ENCODE results near the gene DYNLT2.

Gene DYNLT2

GRCh38 chr6:169723200-169723909 lies 28.0 kb downstream of the DYNLT2 start:
- Histone ChIP-seq H2BK5ac (ENCODE audit: low read length) (no peak overlapping the region), H2AK5ac (ENCODE audit: low read depth, low read length) (peak overlapping the region; percentile 46), H3K9me3 (replicated peaks in 1 of 2; ENCODE audit: control insufficient read depth in 2 of 2, insufficient read depth in 1 of 2, low read depth in 1 of 2, low read length in 2 of 2) (no peaks in the 10 kb centered on the region), H3K4me2 (ENCODE audit: insufficient read depth, low read length, poor library complexity, severe bottlenecking) (peak overlapping the region; percentile 91), H4K91ac (ENCODE audit: low read depth, low read length, poor library complexity) (no peak overlapping the region), H3K4me3 (ENCODE audit: low read length in 2 of 2) (peak overlapping the region; percentile 85 to 95), H3K18ac (ENCODE audit: low read length) (peak overlapping the region; percentile 94), H2BK15ac (ENCODE audit: low read length) (no peak overlapping the region), H2BK12ac (ENCODE audit: low read length) (no peak overlapping the region), H3K9ac (ENCODE audit: low read depth, low read length, poor library complexity) (peak overlapping the region; percentile 96), H3K14ac (ENCODE audit: low read length) (peak overlapping the region; percentile 38), H3K4ac (ENCODE audit: low read length) (no peak overlapping the region), H3K4me1 (ENCODE audit: control insufficient read depth in 2 of 2, insufficient read depth in 1 of 2, low read depth in 1 of 2, low read length in 2 of 2) (peaks cover 8 to 16% of the 10 kb centered on the region in 2 donors), H3K23ac (ENCODE audit: low read depth, low read length, poor library complexity) (peak overlapping the region; percentile 55), H3K79me1 (ENCODE audit: low read depth, low read length) (peaks cover 4% of the 10 kb centered on the region), H2AFZ (ENCODE audit: low read length) (peak overlapping the region; percentile 57), H4K8ac (ENCODE audit: low read depth, low read length) (no peak overlapping the region), H3K27me3 (ENCODE audit: control insufficient read depth in 3 of 3, insufficient read depth in 3 of 3, low read depth in 1 of 3, low read length in 3 of 3) (peaks cover 0 to 4% (median 0%) of the 10 kb centered on the region in 3 experiments), H2BK120ac (ENCODE audit: low read depth, low read length) (peak overlapping the region; percentile 31), H3K27ac (replicated peaks; ENCODE audit: low read length) (peak overlapping the region; percentile 65), H3K36me3 (replicated peaks in 1 of 2; ENCODE audit: control insufficient read depth in 2 of 2, insufficient read depth in 2 of 2, low read length in 2 of 2) (peaks cover 0 to 39% of the 10 kb centered on the region in 2 donors)
- WGBS, 2 donors (ENCODE audit: extremely low coverage in 2 of 2, insufficient read length in 2 of 2, insufficient replicate concordance in 1 of 2): no CpG with 5 or more reads among the region's 70 CpGs
- peak; percentile 35 for DNase-seq (ENCODE audit: low spot score)

DNA sequence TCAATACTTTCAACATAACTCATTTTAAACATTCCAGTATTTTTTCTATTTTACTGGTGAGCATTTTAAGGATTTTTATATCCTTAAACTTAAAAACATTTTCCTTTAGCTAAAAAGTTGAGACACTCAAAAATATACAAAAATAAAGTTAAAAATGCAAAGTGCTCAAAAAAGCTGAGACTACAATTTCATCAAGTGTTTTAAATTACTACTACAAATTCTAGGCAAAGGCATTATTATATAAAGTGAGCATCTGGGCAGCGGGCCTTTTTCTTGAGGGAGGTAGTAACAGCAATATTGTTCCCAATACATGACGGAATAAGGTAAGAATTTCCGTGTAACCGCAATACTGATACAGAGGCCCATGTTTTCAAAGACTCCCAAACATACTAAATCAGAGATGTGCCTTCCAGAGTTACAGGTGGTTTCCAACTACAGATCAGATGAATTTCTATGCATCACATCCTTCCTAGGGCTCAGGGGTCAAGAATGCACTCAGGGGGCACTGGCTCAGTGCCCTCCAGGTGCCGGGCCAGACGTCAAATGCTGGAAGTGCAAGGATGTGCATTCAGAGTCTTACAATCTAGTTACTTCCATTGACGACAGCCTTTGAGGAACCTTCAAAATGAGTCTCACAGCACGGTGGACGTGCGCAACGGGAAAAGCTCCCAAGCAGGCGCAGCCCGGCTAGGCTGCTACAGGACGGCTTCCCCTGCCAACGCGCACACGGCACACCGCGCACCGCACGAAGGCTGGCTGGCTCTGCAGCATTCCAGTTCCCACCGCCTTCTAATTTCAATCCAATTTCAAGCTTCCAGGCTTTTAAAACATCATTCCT lies 28.8 kb downstream of the DYNLT2 start:
- Histone ChIP-seq H3K9me3 (replicated peaks in 1 of 2; ENCODE audit: control insufficient read depth in 2 of 2, insufficient read depth in 1 of 2, low read depth in 1 of 2, low read length in 2 of 2) (no peaks in the 10 kb centered on the region), H3K27ac (replicated peaks; ENCODE audit: low read length) (no peak overlapping the region), H3K4ac (ENCODE audit: low read length) (no peak overlapping the region), H3K27me3 (ENCODE audit: control insufficient read depth in 3 of 3, insufficient read depth in 3 of 3, low read depth in 1 of 3, low read length in 3 of 3) (peaks cover 0 to 4% (median 0%) of the 10 kb centered on the region in 3 experiments), H2AFZ (ENCODE audit: low read length) (peak overlapping the region; percentile 57), H3K9ac (ENCODE audit: low read depth, low read length, poor library complexity) (peak overlapping the region; percentile 65), H3K4me1 (ENCODE audit: control insufficient read depth in 2 of 2, insufficient read depth in 1 of 2, low read depth in 1 of 2, low read length in 2 of 2) (peaks cover 8 to 16% of the 10 kb centered on the region in 2 donors), H2BK120ac (ENCODE audit: low read depth, low read length) (no peak overlapping the region), H3K79me1 (ENCODE audit: low read depth, low read length) (peaks cover 4% of the 10 kb centered on the region), H4K91ac (ENCODE audit: low read depth, low read length, poor library complexity) (no peak overlapping the region), H2BK12ac (ENCODE audit: low read length) (no peak overlapping the region), H3K4me3 (ENCODE audit: low read length in 2 of 2) (peak overlapping the region; percentile 85 to 95), H4K8ac (ENCODE audit: low read depth, low read length) (no peak overlapping the region), H3K18ac (ENCODE audit: low read length) (peak overlapping the region; percentile 9), H2AK5ac (ENCODE audit: low read depth, low read length) (no peak overlapping the region), H3K36me3 (replicated peaks in 1 of 2; ENCODE audit: control insufficient read depth in 2 of 2, insufficient read depth in 2 of 2, low read length in 2 of 2) (peaks cover 0 to 47% of the 10 kb centered on the region in 2 donors), H3K23ac (ENCODE audit: low read depth, low read length, poor library complexity) (peak overlapping the region; percentile 62), H2BK15ac (ENCODE audit: low read length) (no peak overlapping the region), H2BK5ac (ENCODE audit: low read length) (no peak overlapping the region), H3K14ac (ENCODE audit: low read length) (no peak overlapping the region), H3K4me2 (ENCODE audit: insufficient read depth, low read length, poor library complexity, severe bottlenecking) (peak overlapping the region; percentile 91)
- WGBS, 2 donors (ENCODE audit: extremely low coverage in 2 of 2, insufficient read length in 2 of 2, insufficient replicate concordance in 1 of 2): no CpG with 5 or more reads among the region's 22 CpGs
- DNase-seq (ENCODE audit: low spot score): peak; percentile 29

DNA sequence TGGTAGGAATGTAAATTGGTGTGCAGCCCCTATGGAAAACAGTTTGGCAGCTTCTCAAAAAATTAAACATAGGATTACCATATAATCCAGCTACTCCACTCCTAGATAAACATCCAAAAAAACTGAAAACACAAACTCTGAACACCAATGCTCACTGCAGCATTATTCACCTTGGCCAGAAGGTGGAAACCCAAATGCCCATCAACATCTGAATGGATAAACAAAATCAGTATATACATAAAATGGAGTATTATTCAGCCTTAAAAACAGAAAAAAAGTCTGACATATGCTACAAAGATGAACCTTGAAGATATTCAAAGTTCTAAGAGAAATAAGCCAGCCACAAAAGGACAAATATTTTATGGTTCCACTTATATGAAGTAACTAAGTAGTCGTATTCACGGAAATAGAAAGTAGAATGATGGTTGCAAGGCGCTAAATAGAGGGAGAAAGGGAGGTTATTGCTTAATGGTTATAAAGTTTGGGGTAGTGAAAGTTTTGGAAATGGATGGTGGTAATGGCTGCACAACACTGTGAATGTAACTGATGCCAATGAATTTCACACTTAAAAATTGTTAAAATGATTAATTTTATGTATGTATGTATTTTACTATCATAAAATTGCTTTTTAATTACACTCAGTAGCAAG lies 31.0 kb downstream of the DYNLT2 start:
- H3K14ac ChIP-seq (ENCODE audit: low read length): no peak overlapping the region
- H3K27ac ChIP-seq (replicated peaks; ENCODE audit: low read length): no peak overlapping the region
- no peak overlapping the region for H2BK120ac ChIP-seq (ENCODE audit: low read depth, low read length)
- H2AK5ac ChIP-seq (ENCODE audit: low read depth, low read length): no peak overlapping the region
- H3K27me3 ChIP-seq (ENCODE audit: control insufficient read depth in 3 of 3, insufficient read depth in 3 of 3, low read depth in 1 of 3, low read length in 3 of 3): peaks cover 0 to 2% (median 0%) of the 10 kb centered on the region in 3 experiments
- H4K8ac ChIP-seq (ENCODE audit: low read depth, low read length): no peak overlapping the region
- no peak overlapping the region for H4K91ac ChIP-seq (ENCODE audit: low read depth, low read length, poor library complexity)
- H3K4me3 ChIP-seq (ENCODE audit: low read length in 2 of 2): no peak overlapping the region
- 100% methylated on average over 1 of the region's 3 CpGs; no CpG with 5 or more reads in 1 of the 2 donors for WGBS, 2 donors (ENCODE audit: extremely low coverage in 2 of 2, insufficient read length in 2 of 2, insufficient replicate concordance in 1 of 2)
- peaks cover 3 to 59% of the 10 kb centered on the region in 2 donors for H3K36me3 ChIP-seq (replicated peaks in 1 of 2; ENCODE audit: control insufficient read depth in 2 of 2, insufficient read depth in 2 of 2, low read length in 2 of 2)
- H3K18ac ChIP-seq (ENCODE audit: low read length): no peak overlapping the region
- no peak overlapping the region for H3K9ac ChIP-seq (ENCODE audit: low read depth, low read length, poor library complexity)
- H3K9me3 ChIP-seq (replicated peaks in 1 of 2; ENCODE audit: control insufficient read depth in 2 of 2, insufficient read depth in 1 of 2, low read depth in 1 of 2, low read length in 2 of 2): no peaks in the 10 kb centered on the region
- no peak overlapping the region for H3K4me2 ChIP-seq (ENCODE audit: insufficient read depth, low read length, poor library complexity, severe bottlenecking)
- H3K4me1 ChIP-seq (ENCODE audit: control insufficient read depth in 2 of 2, insufficient read depth in 1 of 2, low read depth in 1 of 2, low read length in 2 of 2): peaks cover 5 to 7% of the 10 kb centered on the region in 2 donors
- DNase-seq (ENCODE audit: low spot score): no peak
- peaks cover 6% of the 10 kb centered on the region for H3K79me1 ChIP-seq (ENCODE audit: low read depth, low read length)
- H3K4ac ChIP-seq (ENCODE audit: low read length): no peak overlapping the region
- no peak overlapping the region for H2AFZ ChIP-seq (ENCODE audit: low read length)
- no peak overlapping the region for H2BK5ac ChIP-seq (ENCODE audit: low read length)
- H2BK15ac ChIP-seq (ENCODE audit: low read length): no peak overlapping the region
- H2BK12ac ChIP-seq (ENCODE audit: low read length): no peak overlapping the region
- no peak overlapping the region for H3K23ac ChIP-seq (ENCODE audit: low read depth, low read length, poor library complexity)

Measured in neuronal stem cell (in vitro differentiated cells).